GM23338 (cell line): ENCODE measurements around the gene ZNF660. TPM values are rescaled to one million over a fixed set of nuclear protein-coding genes. Genes with fewer than 3 reads are reported as not detected.

Experiments
- ATAC-seq: fragments of 200-7000 bp; cut with Tn5 transposase; 3 replicates; pipeline ENCODE4 v1.9.1; 2020
- DNase-seq: peaks from one replicate; pipeline ENCODE4 v3.0.0-alpha.2; 2015; ENCODE audit warnings: low spot score
- H2AFZ ChIP-seq: fragments of 200-600 bp; sonication (generic); 2 replicates; pipeline ENCODE4 v1.8.0; 2016; ENCODE audit warnings: antibody characterized with exemption, mild to moderate bottlenecking, moderate library complexity
- H3F3A ChIP-seq: fragments of 200-600 bp; sonication (generic); replicated peaks from 2 replicates; pipeline ENCODE4 v1.8.0; 2017; ENCODE audit warnings: antibody characterized with exemption, mixed run types, low read depth
- H3K27ac ChIP-seq: fragments of 200-600 bp; sonication (generic); 2 replicates; pipeline ENCODE4 v1.6.1; 2016; ENCODE audit warnings: low read depth
- H3K27me3 ChIP-seq: fragments of 200-600 bp; sonication (generic); 2 replicates; pipeline ENCODE4 v1.8.0; 2016; ENCODE audit warnings: mild to moderate bottlenecking, mixed run types, moderate library complexity; ENCODE audit not compliant: insufficient read depth
- H3K36me3 ChIP-seq: fragments of 200-600 bp; sonication (generic); 2 replicates; pipeline ENCODE4 v1.8.0; 2016; ENCODE audit warnings: mild to moderate bottlenecking; ENCODE audit not compliant: insufficient read depth
- H3K4me1 ChIP-seq: fragments of 200-600 bp; sonication (generic); 2 replicates; pipeline ENCODE4 v1.8.0; 2016; ENCODE audit warnings: mild to moderate bottlenecking, moderate library complexity; ENCODE audit not compliant: insufficient read depth
- H3K4me2 ChIP-seq: fragments of 200-600 bp; sonication (generic); 2 replicates; pipeline ENCODE4 v1.7.1; 2017; ENCODE audit warnings: mixed run types
- H3K4me3 ChIP-seq: fragments of 200-600 bp; sonication (generic); 2 replicates; pipeline ENCODE4 v1.6.1; 2016; ENCODE audit warnings: mixed run types
- H3K79me2 ChIP-seq: fragments of 200-600 bp; sonication (generic); replicated peaks from 2 replicates; pipeline ENCODE4 v1.8.0; 2017; ENCODE audit warnings: mild to moderate bottlenecking; ENCODE audit not compliant: insufficient read depth
- H3K9me2 ChIP-seq: fragments of 200-600 bp; sonication (generic); 2 replicates; pipeline ENCODE4 v1.8.0; 2017; ENCODE audit not compliant: insufficient read depth
- H4K20me1 ChIP-seq: fragments of 200-600 bp; sonication (generic); replicated peaks from 2 replicates; pipeline ENCODE4 v1.8.0; 2017; ENCODE audit warnings: mild to moderate bottlenecking; ENCODE audit not compliant: insufficient read depth
- H3K27ac Mint-ChIP-seq: 2 replicates; pipeline ENCODE4 v1.8.0; 2020; ENCODE audit warnings: inconsistent platforms, mild to moderate bottlenecking, moderate library complexity, mixed read lengths
- H3K27me3 Mint-ChIP-seq: 3 replicates; pipeline ENCODE4 v1.8.0; 2022; ENCODE audit warnings: low read depth, mild to moderate bottlenecking, moderate library complexity, mixed read lengths, inconsistent platforms; ENCODE audit not compliant: insufficient read depth, poor library complexity
- H3K36me3 Mint-ChIP-seq: 3 replicates; pipeline ENCODE4 v1.8.0; 2021; ENCODE audit warnings: low read depth, mild to moderate bottlenecking, inconsistent platforms, moderate library complexity, mixed read lengths
- H3K4me1 Mint-ChIP-seq: 3 replicates; pipeline ENCODE4 v1.8.0; 2020; ENCODE audit warnings: mild to moderate bottlenecking, inconsistent platforms, mixed read lengths
- H3K4me3 Mint-ChIP-seq: 3 replicates; pipeline ENCODE4 v1.8.0; 2021; ENCODE audit warnings: moderate library complexity, mild to moderate bottlenecking, inconsistent platforms, mixed read lengths
- H3K9me3 Mint-ChIP-seq: 3 replicates; pipeline ENCODE4 v1.8.0; 2020; ENCODE audit warnings: moderate library complexity, mild to moderate bottlenecking, inconsistent platforms, mixed read lengths
- CREB1 ChIP-seq: fragments of 250-450 bp; sonication (Bioruptor Pico); IDR thresholded peaks from 2 replicates; pipeline ENCODE4 v1.5.0; 2020; ENCODE audit warnings: low read depth, mild to moderate bottlenecking, moderate library complexity
- CTCF ChIP-seq, 2 experiments: fragments of 200-600 bp in 1 of 2; sonication (generic) in 1 of 2; conservative IDR thresholded peaks; 2 replicates each; pipeline versions ENCODE4 v1.5.1 to v1.6.1; 2016 to 2017; ENCODE audit warnings: antibody characterized with exemption in 2 of 2, low read depth in 2 of 2, mild to moderate bottlenecking in 2 of 2, moderate library complexity in 1 of 2
- ETS1 ChIP-seq: IDR thresholded peaks from 2 replicates; pipeline ENCODE4 v1.6.1; 2016; ENCODE audit warnings: antibody characterized with exemption
- EZH2 ChIP-seq: fragments of 200-600 bp; sonication (generic); IDR thresholded peaks from one replicate; pipeline ENCODE4 v1.8.0; 2017; ENCODE audit warnings: antibody characterized with exemption, mild to moderate bottlenecking, low read depth; ENCODE audit not compliant: unreplicated experiment
- EZH2phosphoT487 ChIP-seq: fragments of 200-600 bp; sonication (generic); IDR thresholded peaks from one replicate; pipeline ENCODE4 v1.8.1; 2018; ENCODE audit warnings: antibody characterized with exemption; ENCODE audit not compliant: unreplicated experiment
- JUNB ChIP-seq: IDR thresholded peaks from one replicate; pipeline ENCODE4 v1.6.1; 2016; ENCODE audit warnings: antibody characterized with exemption; ENCODE audit not compliant: unreplicated experiment
- NANOG ChIP-seq: IDR thresholded peaks from 2 replicates; pipeline ENCODE4 v1.6.1; 2016; ENCODE audit warnings: antibody characterized with exemption, borderline replicate concordance
- POLR2AphosphoS5 ChIP-seq: IDR thresholded peaks from 2 replicates; pipeline ENCODE4 v1.6.1; 2016; ENCODE audit warnings: antibody characterized with exemption, low read depth
- STAT1 ChIP-seq: IDR thresholded peaks from one replicate; pipeline ENCODE4 v1.6.1; 2016; ENCODE audit warnings: antibody characterized with exemption; ENCODE audit not compliant: unreplicated experiment
- ZNF114 ChIP-seq: fragments of 250-450 bp; sonication (Bioruptor Pico); IDR thresholded peaks from 2 replicates; pipeline ENCODE4 v1.5.0; 2020; ENCODE audit warnings: mild to moderate bottlenecking, moderate library complexity
- ZNF331 ChIP-seq: fragments of 250-450 bp; sonication (Bioruptor Pico); IDR thresholded peaks from 2 replicates; pipeline ENCODE4 v1.5.0; 2020; ENCODE audit warnings: low read depth, mild to moderate bottlenecking, moderate library complexity
- polyA plus RNA-seq: library from polyadenylated mRNA; unstranded; fragments of >200 nt; fragmentation: Nextera tagmentation; extraction: Ambion mirVana; gene quantifications from 2 replicates; pipeline ENCODE4 v1.2.1, GENCODE V29; 2016
- total RNA-seq: library from RNA; depleted of rRNA; stranded (reverse); fragments of >200 nt; shearing (Covaris generic); gene quantifications from 2 replicates; pipeline ENCODE4 v1.2.3, GENCODE V29; 2014
- TF ChIP-seq, protein P1 (sequence below): IDR thresholded peaks from one replicate; pipeline ENCODE4 v1.6.1; 2018; ENCODE audit warnings: antibody characterized with exemption; ENCODE audit not compliant: unreplicated experiment
- TF ChIP-seq, protein P2 (sequence below): fragments of 250-450 bp; sonication (Bioruptor Pico); IDR thresholded peaks from 2 replicates; pipeline ENCODE4 v1.5.0; 2020; ENCODE audit warnings: mild to moderate bottlenecking, moderate library complexity

The ZNF660 gene
- total and polyA plus RNA-seq, 2 experiments from 2014 or later = 5.4 to 10.1 TPM

- Histone ChIP-seq H3K36me3 (peaks cover 9% of the 10 kb centered on the region), H3K9me2 (peaks cover 2% of the 10 kb centered on the region; the same call in 1 of the 2 replicates), H3K4me2 (no peak overlapping the region), H3K4me1 (peaks cover 10% of the 10 kb centered on the region), H3K27ac (no peak overlapping the region), H3K27me3 (no peaks in the 10 kb centered on the region), H3K4me3 (no peak overlapping the region), H3K79me2 (peaks cover 25% of the 10 kb centered on the region), H2AFZ (no peak overlapping the region), H4K20me1 (no peaks in the 10 kb centered on the region; the same call in 1 of the 2 replicates), H3F3A (no peaks in the 10 kb centered on the region)
- Mint-ChIP-seq H3K9me3 (no peaks in the 10 kb centered on the region), H3K4me3 (no peak overlapping the region), H3K36me3 (peaks cover 21% of the 10 kb centered on the region), H3K4me1 (peaks cover 5% of the 10 kb centered on the region), H3K27me3 (no peaks in the 10 kb centered on the region), H3K27ac (no peak overlapping the region)
- no peak for DNase-seq
- ATAC-seq = no peak
- TF ChIP-seq CREB1 (no peak), EZH2phosphoT487 (no peak), ZNF114 (no peak), EZH2 (no peak), ETS1 (no peak), POLR2AphosphoS5 (no peak), JUNB (no peak), STAT1 (no peak), NANOG (no peak), CTCF (conservative IDR thresholded peaks at IDR 0.05; ENCODE audit: low read depth in 2 of 2) (no peak), ZNF331 (CRISPR knock-in tag) (no peak)
- TF ChIP-seq, protein P1, sequence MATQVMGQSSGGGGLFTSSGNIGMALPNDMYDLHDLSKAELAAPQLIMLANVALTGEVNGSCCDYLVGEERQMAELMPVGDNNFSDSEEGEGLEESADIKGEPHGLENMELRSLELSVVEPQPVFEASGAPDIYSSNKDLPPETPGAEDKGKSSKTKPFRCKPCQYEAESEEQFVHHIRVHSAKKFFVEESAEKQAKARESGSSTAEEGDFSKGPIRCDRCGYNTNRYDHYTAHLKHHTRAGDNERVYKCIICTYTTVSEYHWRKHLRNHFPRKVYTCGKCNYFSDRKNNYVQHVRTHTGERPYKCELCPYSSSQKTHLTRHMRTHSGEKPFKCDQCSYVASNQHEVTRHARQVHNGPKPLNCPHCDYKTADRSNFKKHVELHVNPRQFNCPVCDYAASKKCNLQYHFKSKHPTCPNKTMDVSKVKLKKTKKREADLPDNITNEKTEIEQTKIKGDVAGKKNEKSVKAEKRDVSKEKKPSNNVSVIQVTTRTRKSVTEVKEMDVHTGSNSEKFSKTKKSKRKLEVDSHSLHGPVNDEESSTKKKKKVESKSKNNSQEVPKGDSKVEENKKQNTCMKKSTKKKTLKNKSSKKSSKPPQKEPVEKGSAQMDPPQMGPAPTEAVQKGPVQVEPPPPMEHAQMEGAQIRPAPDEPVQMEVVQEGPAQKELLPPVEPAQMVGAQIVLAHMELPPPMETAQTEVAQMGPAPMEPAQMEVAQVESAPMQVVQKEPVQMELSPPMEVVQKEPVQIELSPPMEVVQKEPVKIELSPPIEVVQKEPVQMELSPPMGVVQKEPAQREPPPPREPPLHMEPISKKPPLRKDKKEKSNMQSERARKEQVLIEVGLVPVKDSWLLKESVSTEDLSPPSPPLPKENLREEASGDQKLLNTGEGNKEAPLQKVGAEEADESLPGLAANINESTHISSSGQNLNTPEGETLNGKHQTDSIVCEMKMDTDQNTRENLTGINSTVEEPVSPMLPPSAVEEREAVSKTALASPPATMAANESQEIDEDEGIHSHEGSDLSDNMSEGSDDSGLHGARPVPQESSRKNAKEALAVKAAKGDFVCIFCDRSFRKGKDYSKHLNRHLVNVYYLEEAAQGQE = no peak
- TF ChIP-seq, protein P2, sequence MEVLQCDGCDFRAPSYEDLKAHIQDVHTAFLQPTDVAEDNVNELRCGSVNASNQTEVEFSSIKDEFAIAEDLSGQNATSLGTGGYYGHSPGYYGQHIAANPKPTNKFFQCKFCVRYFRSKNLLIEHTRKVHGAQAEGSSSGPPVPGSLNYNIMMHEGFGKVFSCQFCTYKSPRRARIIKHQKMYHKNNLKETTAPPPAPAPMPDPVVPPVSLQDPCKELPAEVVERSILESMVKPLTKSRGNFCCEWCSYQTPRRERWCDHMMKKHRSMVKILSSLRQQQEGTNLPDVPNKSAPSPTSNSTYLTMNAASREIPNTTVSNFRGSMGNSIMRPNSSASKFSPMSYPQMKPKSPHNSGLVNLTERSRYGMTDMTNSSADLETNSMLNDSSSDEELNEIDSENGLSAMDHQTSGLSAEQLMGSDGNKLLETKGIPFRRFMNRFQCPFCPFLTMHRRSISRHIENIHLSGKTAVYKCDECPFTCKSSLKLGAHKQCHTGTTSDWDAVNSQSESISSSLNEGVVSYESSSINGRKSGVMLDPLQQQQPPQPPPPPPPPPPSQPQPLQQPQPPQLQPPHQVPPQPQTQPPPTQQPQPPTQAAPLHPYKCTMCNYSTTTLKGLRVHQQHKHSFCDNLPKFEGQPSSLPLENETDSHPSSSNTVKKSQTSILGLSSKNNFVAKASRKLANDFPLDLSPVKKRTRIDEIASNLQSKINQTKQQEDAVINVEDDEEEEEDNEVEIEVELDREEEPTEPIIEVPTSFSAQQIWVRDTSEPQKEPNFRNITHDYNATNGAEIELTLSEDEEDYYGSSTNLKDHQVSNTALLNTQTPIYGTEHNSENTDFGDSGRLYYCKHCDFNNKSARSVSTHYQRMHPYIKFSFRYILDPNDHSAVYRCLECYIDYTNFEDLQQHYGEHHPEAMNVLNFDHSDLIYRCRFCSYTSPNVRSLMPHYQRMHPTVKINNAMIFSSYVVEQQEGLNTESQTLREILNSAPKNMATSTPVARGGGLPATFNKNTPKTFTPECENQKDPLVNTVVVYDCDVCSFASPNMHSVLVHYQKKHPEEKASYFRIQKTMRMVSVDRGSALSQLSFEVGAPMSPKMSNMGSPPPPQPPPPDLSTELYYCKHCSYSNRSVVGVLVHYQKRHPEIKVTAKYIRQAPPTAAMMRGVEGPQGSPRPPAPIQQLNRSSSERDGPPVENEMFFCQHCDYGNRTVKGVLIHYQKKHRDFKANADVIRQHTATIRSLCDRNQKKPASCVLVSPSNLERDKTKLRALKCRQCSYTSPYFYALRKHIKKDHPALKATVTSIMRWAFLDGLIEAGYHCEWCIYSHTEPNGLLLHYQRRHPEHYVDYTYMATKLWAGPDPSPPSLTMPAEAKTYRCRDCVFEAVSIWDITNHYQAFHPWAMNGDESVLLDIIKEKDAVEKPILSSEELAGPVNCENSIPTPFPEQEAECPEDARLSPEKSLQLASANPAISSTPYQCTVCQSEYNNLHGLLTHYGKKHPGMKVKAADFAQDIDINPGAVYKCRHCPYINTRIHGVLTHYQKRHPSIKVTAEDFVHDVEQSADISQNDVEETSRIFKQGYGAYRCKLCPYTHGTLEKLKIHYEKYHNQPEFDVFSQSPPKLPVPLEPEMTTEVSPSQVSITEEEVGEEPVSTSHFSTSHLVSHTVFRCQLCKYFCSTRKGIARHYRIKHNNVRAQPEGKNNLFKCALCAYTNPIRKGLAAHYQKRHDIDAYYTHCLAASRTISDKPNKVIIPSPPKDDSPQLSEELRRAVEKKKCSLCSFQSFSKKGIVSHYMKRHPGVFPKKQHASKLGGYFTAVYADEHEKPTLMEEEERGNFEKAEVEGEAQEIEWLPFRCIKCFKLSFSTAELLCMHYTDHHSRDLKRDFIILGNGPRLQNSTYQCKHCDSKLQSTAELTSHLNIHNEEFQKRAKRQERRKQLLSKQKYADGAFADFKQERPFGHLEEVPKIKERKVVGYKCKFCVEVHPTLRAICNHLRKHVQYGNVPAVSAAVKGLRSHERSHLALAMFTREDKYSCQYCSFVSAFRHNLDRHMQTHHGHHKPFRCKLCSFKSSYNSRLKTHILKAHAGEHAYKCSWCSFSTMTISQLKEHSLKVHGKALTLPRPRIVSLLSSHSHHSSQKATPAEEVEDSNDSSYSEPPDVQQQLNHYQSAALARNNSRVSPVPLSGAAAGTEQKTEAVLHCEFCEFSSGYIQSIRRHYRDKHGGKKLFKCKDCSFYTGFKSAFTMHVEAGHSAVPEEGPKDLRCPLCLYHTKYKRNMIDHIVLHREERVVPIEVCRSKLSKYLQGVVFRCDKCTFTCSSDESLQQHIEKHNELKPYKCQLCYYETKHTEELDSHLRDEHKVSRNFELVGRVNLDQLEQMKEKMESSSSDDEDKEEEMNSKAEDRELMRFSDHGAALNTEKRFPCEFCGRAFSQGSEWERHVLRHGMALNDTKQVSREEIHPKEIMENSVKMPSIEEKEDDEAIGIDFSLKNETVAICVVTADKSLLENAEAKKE (CRISPR knock-in tag) = no peak
These were observed 44.0 kb downstream of the ZNF660 start for GRCh38 chr3:44628716-44629115.
